ENCODE measurements around the gene DLG1.
"Not testable (repeated sequence)": the region's sequence is repeated elsewhere in the genome, so short reads cannot be mapped to it uniquely, and the experiment has no call there.

Gene DLG1

GRCh38 chr3:197093871-197094270 lies 204.5 kb downstream of the DLG1 start:
- DNase-seq (ENCODE audit: low read depth) = no peak

- DNase-seq (ENCODE audit: low read depth) = peak; percentile 15
Measured at GRCh38 chr3:197088370-197088769, 210.0 kb downstream of the DLG1 start.

GRCh38 chr3:197085137-197085536 lies 213.3 kb downstream of the DLG1 start:
- no peak for DNase-seq (ENCODE audit: low read depth)

- DNase-seq (ENCODE audit: low read depth) = no peak
Measured at GRCh38 chr3:197083486-197083885, 214.9 kb downstream of the DLG1 start.

- no peak for DNase-seq (ENCODE audit: low read depth)
Measured at GRCh38 chr3:197082871-197083270, 215.5 kb downstream of the DLG1 start.

GRCh38 chr3:197080344-197080743 lies 218.1 kb downstream of the DLG1 start:
- DNase-seq (ENCODE audit: low read depth) = no peak

- no peak for DNase-seq (ENCODE audit: low read depth)
Measured at GRCh38 chr3:197076415-197076814, 222.0 kb downstream of the DLG1 start.

- DNase-seq (ENCODE audit: low read depth) = no peak
Measured at GRCh38 chr3:197068077-197068476, 230.3 kb downstream of the DLG1 start.

- DNase-seq (ENCODE audit: low read depth) = no peak
Measured at GRCh38 chr3:197064771-197065170, 233.6 kb downstream of the DLG1 start.

- DNase-seq (ENCODE audit: low read depth) = no peak
Measured at GRCh38 chr3:197062446-197062845, 236.0 kb downstream of the DLG1 start.

- DNase-seq (ENCODE audit: low read depth) = not testable (repeated sequence)
Measured at GRCh38 chr3:197051637-197052036, 246.8 kb downstream of the DLG1 start.

GRCh38 chr3:197050511-197050910 lies 247.9 kb downstream of the DLG1 start:
- no peak for DNase-seq (ENCODE audit: low read depth)

- no peak for DNase-seq (ENCODE audit: low read depth)
Measured at GRCh38 chr3:197042539-197042938, 255.9 kb downstream of the DLG1 start.

GRCh38 chr3:197041875-197042488 lies 256.4 kb downstream of the DLG1 start:
- DNase-seq (ENCODE audit: low read depth) = no peak

GRCh38 chr3:197040658-197041057 lies 257.8 kb downstream of the DLG1 start:
- DNase-seq (ENCODE audit: low read depth) = no peak

GRCh38 chr3:197038679-197039462 lies 259.5 kb downstream of the DLG1 start:
- no peak for DNase-seq (ENCODE audit: low read depth)

- no peak for DNase-seq (ENCODE audit: low read depth)
Measured at GRCh38 chr3:197035577-197035976, 262.8 kb downstream of the DLG1 start.

- DNase-seq (ENCODE audit: low read depth) = not testable (repeated sequence)
Measured at GRCh38 chr3:197034778-197035177, 263.6 kb downstream of the DLG1 start.

GRCh38 chr3:197033764-197034163 lies 264.6 kb downstream of the DLG1 start:
- not testable (repeated sequence) for DNase-seq (ENCODE audit: low read depth)

GRCh38 chr3:197031315-197032285 lies 266.8 kb downstream of the DLG1 start:
- DNase-seq (ENCODE audit: low read depth) = no peak

- DNase-seq (ENCODE audit: low read depth) = no peak
Measured at GRCh38 chr3:197030379-197031314, 267.8 kb downstream of the DLG1 start.
